Measurements from ENCODE around the gene ACAP2.

ACAP2 gene

GRCh38 chr3:195269375-195270078, 173.3 kb downstream of the ACAP2 start:
- DNase-seq (ENCODE audit: low read depth) = no peak
- TF ChIP-seq CTCF (conservative IDR thresholded peaks at IDR 0.05; ENCODE audit: control insufficient read depth, insufficient read depth, low read depth, low read length) = no peak
- peak overlapping the region; percentile 89 for H3K4me3 ChIP-seq (ENCODE audit: control insufficient read depth, low read depth, low read length)

GRCh38 chr3:195268576-195269309, 174.1 kb downstream of the ACAP2 start:
- TF ChIP-seq CTCF (conservative IDR thresholded peaks at IDR 0.05; ENCODE audit: control insufficient read depth, insufficient read depth, low read depth, low read length) = no peak
- no peak for DNase-seq (ENCODE audit: low read depth)
- H3K4me3 ChIP-seq (ENCODE audit: control insufficient read depth, low read depth, low read length) = no peak overlapping the region

GRCh38 chr3:195267096-195267495, 175.7 kb downstream of the ACAP2 start:
- no peak overlapping the region for H3K4me3 ChIP-seq (ENCODE audit: control insufficient read depth, low read depth, low read length)
- no peak for DNase-seq (ENCODE audit: low read depth)
- no peak for TF ChIP-seq CTCF (conservative IDR thresholded peaks at IDR 0.05; ENCODE audit: control insufficient read depth, insufficient read depth, low read depth, low read length)

GRCh38 chr3:195266428-195266827, 176.4 kb downstream of the ACAP2 start:
- DNase-seq (ENCODE audit: low read depth) = no peak
- TF ChIP-seq CTCF (conservative IDR thresholded peaks at IDR 0.05; ENCODE audit: control insufficient read depth, insufficient read depth, low read depth, low read length) = no peak
- no peak overlapping the region for H3K4me3 ChIP-seq (ENCODE audit: control insufficient read depth, low read depth, low read length)

- no peak for TF ChIP-seq CTCF (conservative IDR thresholded peaks at IDR 0.05; ENCODE audit: control insufficient read depth, insufficient read depth, low read depth, low read length)
- DNase-seq (ENCODE audit: low read depth) = no peak
Measured at GRCh38 chr3:195265363-195265976, 177.3 kb downstream of the ACAP2 start.

GRCh38 chr3:195263925-195264600, 178.8 kb downstream of the ACAP2 start:
- no peak for TF ChIP-seq CTCF (conservative IDR thresholded peaks at IDR 0.05; ENCODE audit: control insufficient read depth, insufficient read depth, low read depth, low read length)
- DNase-seq (ENCODE audit: low read depth) = no peak
- no peak overlapping the region for H3K4me3 ChIP-seq (ENCODE audit: control insufficient read depth, low read depth, low read length)

More at GRCh38 chr3:195265363-195265976, 177.3 kb downstream of the ACAP2 start:
- no peak overlapping the region for H3K4me3 ChIP-seq (ENCODE audit: control insufficient read depth, low read depth, low read length)

Measured in fibroblast of mammary gland (primary cell).